Measurements from ENCODE around the gene MT3.
A peak's percentile ranks its signal among the peaks of the same experiment; 100 is the strongest.

Gene MT3

DNA sequence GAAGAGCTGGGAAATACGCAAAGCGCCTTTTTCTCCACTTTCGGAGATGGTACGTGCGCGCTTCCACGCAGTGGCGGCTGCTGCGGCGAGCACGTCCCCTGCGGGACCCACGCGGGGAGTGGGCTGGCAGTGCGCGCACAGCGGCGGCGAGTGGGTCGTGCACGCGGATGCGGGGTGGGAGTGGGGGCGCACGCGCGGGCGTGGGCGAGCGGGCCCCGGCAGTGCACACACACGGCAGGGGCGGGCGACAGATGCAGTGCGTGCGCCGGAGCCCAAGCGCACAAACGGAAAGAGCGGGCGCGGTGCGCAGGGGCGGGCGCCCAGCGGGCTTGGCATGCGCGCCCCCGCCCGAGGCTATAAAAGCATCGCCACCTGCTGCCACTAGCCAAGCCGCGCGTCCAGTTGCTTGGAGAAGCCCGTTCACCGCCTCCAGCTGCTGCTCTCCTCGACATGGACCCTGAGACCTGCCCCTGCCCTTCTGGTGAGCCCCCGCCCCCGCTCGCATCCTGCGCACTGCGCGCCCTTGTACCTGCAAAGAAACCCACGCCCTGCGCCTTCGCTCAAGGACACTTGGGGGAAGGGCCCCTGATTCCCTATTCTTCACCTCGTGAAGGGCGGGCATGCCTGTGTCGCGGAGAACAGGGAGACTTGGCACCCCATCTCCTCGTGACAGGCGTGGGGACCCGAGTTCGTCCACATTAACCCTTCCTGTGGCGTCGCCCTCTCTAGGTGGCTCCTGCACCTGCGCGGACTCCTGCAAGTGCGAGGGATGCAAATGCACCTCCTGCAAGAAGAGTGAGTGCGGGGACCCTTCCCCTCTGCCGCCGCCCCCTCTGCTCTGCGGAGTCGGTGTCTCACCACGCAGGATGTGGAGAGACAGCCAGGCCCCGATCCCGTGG is at the start of gene MT3:
MT3 (plus strand) TSS at position 388 of the 899 bp plus-strand sequence; CDS start at position 451, 63 bp downstream.
- no peak for DNase-seq

DNA sequence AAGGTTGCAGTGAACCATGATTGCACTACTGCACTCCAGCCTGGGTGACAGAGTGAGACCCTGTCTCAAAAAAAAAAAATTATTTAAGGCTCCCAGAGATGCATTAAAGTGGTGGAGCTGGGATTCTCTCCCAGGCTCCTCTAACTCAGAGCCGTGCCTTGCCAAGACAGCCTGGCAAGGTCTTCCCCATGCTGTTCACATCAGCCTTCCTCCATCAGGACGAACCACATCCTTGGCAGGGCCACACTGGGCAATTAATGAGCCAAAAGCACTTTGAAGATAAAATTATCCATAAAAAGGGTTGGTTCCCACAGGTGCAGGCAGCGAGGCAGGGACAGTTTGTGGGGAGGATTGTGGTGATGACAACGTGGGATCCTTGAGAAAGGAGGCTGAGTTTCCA is 49.7 kb upstream of the MT3 start:
- DNase-seq, result no peak

DNA sequence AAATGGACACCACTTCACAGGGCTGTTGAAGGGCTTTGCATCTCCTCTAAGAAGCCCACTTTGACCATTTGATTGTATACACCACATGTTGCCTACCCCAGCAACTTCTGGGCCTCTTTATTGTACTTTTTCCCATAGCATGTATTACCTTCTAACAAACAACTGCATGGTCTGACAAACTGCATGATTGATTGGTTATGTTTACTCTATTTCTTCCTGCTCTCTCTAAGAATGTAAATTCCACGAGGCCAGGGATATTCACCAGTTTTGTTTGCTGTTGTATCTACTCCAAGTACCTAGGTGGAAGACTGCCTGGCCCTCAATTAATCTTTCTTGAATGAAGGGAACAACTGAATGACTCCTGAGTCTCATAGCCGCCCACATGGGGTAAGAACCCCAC is 47.3 kb upstream of the MT3 start:
- DNase-seq, result no peak

DNA sequence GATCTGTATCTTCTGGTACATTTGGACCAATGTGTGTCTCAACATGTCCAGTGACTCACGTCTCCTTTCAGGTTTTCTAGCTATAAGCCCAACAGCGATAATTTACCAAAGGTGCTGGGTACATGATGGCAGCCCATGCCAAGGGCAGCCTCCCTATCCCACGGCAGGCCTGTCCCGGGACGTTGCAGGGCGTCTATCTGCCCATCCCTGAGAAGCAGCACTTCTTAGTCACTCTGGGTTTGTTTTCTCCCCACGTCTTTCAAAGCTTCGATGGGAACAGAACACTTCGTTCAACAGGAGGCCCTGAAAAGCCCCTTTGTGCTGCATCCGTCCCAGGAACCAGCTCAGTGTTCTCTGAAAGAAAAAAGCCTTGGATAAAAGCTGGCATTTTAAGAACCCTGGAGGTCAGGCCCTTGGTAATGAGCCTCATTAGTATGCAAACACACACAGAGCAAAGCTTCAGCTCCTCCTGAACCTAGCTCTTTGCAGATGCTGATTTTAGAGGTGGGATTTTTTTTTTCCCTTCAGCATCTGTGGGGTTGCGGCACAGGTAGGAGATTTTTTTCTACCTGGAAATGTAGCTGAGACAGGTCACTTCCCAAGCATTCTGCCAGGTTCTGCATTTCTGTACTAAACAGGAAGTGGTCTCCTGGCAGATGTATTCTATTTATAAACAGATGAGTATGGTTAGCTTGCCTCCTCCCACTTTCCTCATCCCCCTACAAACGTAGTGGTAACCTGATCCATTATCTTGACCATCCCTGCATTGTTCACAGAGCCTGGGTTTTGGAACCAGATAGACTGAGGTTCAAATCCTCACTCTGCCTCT is 42.0 kb upstream of the MT3 start:
- no peak for DNase-seq

DNA sequence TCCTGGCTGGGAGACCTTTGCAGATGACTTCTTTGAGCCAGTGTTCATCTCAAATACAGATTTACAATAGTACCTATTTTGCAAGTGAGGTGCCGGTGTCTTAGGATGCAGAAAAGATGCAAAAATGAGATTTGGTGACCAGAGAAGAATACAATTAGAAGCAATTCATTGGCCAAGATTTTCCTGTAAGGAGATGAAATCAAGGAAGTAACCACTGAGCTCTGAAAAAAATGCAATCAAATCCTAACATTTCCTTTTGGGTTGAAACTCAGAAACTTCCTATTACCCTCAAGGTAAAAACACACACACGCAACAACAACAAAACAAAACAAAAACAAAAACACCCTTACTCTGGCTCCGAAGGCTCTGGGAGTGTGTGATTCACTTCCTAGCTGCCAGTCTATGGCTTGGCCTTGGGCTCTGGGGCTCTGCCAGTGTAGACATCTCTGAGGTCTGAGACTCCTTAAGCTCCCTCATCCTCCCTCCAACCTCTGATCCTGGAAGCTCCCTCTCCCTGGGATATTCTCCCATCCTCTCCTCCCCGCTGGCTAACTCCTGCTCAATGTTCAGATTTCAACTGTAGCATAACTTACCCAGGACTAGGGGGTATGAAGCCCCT is 41.3 kb upstream of the MT3 start:
- no peak for DNase-seq

DNA sequence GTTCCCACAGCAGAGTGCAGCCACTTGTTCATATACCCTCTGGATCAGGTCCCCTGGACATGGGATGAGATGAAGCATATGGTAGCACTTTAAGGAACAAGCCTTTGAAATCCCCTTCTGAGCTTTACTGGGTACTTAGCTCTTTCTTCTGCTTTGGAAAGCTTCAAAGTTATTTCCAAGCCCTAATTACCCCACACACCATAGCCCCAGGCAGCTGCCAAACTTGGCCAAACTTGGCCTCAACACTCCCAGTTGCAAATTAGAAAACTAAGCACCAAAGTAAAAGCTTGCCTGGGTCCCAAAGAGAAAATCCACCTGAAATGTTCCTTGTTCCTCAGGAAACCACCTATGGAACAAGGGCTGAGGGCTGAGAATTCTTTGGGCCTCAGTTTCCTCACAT is 40.2 kb upstream of the MT3 start:
- DNase-seq, result no peak

DNA sequence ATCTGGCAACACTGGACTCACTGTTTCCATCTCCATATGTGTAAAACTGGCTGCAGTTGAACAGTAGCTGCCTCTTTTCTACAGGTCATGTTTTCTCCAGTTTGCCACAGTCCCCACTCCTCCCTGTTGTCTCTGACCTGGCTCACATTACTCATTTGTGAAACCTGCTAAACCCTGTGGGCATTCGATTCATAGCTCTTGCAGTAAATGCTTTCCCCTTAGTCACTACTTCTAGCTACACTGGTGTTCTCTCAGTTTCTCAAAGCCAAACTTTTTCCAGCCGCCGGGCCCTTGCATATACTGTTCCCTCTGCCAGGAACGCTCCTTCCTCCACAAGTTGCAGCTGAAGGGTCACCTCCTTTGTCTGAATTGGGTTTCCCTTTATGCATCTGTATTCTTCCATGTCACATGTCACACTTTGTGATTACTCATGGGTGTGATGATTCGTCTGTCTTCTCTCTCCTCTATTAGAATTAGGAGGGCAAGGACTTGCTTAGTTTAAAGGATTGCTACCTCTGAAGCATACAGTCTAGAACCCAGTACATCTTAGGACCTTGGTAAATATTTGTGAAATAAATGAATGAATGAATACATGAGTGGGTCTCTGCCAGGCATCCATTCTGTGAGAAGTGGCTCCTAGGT is 39.5 kb upstream of the MT3 start:
- DNase-seq, result no peak

DNA sequence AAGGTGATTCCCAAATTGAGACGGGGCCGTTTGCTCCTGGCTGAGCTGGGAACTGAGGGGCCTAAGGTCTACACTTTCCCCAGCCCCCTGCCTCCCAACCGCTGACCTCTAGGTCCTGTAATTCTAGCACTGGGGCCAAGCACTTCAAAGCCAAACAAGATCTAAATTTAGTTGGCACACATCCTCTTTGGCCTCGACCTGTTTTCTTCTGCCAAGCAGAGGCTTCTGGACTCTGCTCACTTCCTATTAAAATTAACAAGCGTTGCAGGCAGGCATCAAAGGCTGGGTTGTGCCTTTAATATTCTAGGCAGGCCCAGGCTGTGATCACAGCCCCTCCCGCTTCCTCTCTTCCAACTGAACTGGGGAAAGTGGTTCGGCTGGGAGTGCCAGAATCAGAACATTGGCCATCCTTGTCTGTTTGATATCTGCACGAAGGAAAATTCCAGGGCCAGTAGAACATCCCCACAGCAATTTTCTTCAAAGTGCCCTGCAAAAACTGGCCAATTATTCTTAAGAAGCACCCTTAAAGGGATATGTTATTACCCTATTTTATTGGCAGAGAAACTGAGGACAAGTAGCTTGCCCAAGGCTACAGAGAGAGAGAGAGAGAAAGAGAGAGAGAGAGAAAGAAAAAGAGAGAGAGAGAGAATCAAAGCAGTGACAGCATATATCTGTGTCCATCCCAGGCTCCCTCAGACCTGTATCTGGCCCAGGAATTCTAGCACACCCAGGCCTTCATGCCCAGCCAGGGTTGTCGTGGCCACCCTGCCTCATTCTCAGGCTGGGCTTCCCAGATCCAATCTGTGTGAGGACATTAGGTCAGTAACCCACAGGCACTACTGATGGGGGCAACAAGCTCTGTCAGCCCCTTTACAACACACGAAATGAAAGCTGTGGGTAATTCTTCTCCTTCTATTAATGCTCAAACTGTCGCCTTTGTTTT is 37.3 kb upstream of the MT3 start:
- DNase-seq, result no peak

DNA sequence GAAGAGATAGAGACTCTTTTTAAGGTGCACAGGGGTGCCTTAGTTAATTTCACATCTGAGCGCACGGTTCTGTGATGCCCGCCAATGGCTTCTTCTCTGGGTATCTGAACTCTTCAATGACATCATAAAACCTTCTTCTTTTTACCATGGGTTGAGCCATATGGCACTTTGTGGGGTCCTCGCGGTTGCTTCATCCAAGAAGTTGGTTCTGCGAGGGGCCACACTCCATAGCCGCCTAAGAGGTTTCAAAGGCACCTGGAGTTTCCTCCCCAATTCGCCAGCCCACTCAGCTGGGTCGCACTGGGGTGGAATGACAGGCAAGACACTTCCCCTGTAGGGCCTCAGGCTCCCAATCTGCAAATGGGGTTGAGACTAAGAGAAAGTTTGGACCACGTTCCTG is 34.9 kb upstream of the MT3 start:
- no peak for DNase-seq

DNA sequence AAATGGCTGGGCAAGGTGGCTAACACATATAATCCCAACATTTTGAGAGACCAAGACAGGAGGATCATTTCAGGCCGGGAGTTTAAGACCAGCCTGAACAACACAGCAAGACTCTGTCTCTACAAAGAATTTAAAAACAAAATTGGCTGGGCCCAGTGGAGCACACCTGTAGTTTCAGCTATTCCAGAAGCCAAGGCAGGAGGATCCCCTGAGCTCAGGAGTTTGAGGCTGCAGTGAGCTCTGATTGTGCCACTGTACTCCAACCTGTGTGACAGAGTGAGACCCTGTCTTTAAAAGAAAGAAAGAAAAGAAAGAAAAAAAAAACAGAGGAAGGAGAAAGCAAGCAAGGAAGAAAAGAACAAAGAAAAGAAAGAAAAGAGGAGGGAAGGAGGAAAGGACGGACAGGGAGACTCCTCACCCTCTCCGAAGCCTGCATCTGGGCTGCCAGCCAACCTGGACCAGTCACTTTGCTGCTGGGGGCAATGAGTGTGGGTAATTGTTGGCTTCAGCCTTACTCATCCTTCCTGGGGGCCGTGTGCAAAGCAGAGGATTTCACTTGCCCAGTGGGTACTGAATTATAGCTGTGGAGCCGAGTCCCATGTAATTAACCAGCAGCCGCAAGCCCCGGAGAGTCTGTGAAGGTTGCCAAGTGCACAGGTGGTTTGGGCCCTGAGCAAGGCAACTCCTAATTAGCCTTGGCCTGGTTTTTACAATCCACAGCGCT is 31.1 kb upstream of the MT3 start:
- no peak for DNase-seq

DNA sequence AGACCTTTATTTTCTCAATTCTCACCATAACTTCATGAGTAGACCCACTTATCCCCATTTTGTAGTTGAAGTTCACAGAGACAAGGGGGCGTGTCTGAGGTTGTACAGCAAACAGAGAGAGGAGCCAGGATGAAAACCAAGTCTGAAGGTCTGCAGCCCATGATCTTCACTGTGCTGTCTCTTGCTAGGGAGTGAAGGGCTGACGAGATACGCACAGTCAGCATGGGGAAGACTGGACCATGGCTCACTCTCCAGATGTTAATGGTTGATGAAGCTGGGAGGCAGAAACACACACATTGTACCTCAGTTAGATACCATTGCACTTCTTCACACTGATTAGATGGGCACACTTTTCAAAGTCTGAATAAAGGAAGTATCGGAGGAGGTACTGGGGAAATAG is 30.2 kb upstream of the MT3 start:
- no peak for DNase-seq

DNA sequence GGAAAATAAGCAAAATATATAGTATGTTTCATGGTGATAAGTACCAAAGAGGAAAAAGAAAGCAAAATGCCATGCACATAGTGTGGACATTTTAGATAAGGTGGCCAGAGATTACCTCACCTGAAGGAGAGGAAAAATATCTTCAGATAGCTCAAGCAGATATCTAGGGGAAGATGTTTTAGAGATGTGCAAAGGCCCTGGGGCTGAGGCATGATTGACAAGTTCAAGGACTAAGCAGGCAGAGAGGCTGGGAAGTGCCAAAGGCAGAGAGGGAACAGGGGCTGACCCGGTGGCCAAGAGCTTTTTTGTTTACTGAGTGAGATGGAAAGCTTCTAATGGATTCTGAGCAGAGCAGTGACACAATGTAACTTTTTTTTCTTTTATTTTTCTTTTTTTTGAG is 28.9 kb upstream of the MT3 start:
- no peak for DNase-seq

DNA sequence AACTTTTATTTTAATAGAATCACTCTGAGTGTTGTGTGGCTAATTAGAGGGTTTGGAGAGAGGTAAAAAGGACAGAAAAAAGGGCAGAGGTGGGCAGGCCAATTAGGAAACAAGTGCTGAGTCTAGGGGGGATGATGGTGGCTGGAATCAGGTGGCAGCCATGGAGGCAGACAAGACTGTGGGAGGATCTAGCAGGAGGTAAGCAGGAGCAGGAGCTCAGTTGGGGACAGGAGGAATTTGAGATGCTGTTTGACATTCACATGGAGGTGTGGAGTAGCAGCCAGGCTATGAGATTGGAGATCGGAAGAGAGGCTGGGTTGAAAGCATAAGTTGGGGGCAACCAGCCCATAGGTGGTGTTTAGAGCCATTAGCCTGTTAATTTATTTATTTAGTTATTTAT is 28.2 kb upstream of the MT3 start:
- no peak for DNase-seq

DNA sequence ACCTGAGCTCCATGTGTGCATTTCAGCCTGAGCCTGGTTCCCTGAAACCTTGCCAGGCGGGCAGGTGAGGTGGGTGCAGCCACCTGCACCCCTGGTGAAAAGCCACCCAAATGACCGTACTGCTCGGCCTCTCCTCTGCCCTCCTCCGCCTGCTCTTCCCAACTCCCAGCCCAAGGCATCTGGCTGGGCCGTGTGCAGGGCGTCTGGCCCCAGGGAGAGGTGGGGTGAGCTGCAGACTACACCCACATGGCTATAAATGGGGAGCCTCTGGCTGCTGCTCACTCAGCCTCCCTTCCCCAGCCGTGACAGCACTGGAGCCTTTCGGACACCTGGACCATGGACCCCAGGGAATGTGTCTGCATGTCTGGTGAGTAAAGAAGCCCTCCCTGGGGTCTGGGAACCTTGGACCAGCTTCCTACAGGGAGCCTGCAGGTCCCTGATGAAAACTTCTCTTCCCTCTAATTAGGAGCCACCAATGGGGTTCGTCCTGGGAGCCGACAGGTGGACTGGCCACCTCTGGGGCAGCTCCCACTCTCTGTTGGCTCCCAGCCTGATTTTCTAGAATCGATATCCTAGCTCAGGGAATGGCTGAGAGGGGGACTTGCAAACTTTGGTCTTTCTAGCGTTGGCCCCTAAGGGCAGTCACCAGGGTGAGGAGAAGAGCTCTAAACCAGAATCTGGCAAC is 24.4 kb upstream of the MT3 start, which contains the start of gene MT4:
MT4 (plus strand) TSS at position 281 of the 685 bp plus-strand sequence; CDS start at position 337, 56 bp downstream.
- no peak for DNase-seq

DNA sequence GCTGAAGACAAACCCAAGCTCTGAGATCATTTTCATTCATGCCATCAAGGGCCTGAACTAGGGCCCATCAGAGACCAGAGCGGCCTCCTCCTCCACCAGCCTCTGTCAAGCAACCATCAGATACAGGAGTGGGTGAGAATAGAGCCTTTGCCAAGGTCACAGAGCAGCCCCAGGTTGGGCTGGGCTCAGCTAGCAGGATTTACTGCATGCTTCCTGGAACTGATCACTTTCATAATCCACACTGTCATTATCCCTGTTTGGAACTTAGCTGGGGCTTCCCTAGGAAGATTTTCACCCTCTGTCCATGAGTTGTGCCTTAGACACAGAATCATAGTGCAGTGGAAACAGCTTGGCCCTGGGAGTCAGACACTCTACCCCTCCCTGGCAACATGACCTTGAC is 19.4 kb upstream of the MT3 start:
- no peak for DNase-seq

DNA sequence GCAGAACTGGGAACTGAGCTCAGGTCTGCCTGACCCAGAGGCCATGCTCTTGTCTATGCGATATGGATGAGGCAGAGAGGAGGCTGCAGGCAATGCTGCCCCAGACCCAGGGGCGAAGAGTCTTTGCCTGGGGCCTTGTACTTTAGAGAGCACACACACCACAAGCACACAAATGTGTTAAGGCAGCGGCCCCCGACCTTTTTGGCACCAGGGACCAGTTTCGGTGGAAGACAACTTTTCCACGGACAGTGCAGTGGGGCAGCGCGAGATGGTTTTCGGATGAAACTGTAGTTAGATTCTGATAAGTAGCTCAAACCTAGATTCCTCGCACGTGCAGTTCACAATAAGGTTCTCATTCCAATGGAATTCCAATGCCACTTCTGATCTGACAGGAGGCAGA is 17.8 kb upstream of the MT3 start:
- DNase-seq, result no peak

DNA sequence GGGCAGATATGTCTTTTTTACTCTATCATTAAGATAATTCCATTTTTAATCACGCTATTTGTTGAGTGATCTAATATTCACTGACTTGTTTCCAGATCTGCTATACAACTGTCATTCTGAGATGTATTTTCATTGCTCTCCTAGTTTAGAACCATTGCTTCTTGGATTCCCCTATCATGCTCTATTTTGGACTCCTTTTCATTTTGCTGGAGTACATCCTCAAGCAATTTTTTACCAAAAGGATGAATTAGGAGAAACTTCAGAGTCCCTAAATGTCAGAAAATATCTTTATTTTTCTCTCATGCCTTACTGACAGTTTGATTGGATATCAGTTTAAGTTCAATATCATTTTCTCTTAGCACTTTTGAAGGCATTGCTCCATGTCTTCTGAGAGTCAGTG is 14.7 kb upstream of the MT3 start:
- DNase-seq, result no peak

DNA sequence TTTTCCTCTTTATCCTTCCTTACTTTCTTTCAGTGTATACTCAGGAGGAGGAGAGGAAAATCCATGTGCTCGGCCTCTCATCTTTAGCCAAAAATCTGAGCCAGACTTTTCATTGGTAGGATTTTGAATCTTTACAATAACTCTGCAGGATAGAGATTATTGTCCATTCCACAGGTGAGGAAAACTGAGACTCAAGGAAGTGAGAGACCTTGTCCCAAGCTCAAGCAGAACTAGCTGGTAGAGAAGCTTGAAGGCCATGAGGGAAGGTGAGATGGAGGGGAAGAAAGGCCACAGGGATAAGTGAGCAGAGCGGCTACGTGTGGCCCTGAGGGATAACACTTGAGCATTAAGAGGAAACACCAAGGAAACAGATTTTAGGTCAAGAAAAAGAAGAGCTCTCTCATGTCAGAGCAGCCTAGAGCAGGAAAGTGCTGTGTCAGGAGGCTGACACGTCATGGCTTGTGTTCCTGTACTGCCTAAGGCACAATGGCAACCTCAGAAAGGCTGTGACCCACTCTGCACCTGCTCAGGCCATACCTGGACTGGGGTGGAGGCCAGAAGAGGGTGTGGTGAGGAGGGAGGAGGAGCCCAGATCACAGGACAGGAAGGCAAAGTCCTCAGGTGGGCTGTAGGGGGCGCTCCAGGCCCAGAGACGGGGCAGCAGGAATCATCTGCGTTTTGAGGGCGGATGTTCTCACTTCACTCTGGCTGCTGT is 12.6 kb upstream of the MT3 start:
- DNase-seq, result peak; percentile 68

DNA sequence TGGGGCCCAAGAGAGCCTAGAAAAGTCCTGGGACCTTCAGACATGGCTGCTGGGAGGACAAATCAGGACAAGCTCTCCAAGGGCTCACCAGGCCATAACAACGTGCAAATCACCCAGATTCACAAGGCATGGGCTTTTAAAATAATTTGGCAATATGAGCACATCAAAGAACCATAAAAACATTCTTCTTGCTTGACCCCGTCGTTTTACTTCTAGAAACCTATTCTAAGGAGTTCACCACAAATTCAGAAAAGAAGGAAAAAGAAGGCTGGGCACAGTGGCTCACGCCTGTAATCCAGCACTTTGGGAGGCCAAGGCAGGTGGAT is 12.1 kb upstream of the MT3 start:
- DNase-seq, result no peak
